ENCODE results near the gene GAS2.

Gene GAS2

GRCh38 chr11:22656130-22656529, 10.3 kb upstream of the GAS2 start:
- Mint-ChIP-seq H3K27ac (no peak overlapping the region), H3K4me1 (peaks cover 15% of the 10 kb centered on the region)
- TF ChIP-seq CTCF (IDR thresholded peaks at IDR 0.05; ENCODE audit: unreplicated experiment in 3 of 3): no peak

GRCh38 chr11:22657101-22657694, 9.2 kb upstream of the GAS2 start:
- Mint-ChIP-seq H3K36me3 (ENCODE audit: low read depth) (peaks cover 6% of the 10 kb centered on the region), H3K27ac (peak overlapping the region in 1 of 3 experiments; percentile 9), H3K4me3 (no peak overlapping the region), H3K9me3 (peaks cover 5% of the 10 kb centered on the region), H3K27me3 (ENCODE audit: low read depth) (no peaks in the 10 kb centered on the region), H3K4me1 (peaks cover 15% of the 10 kb centered on the region)
- TF ChIP-seq CTCF (IDR thresholded peaks at IDR 0.05; ENCODE audit: unreplicated experiment in 3 of 3): no peak

More at GRCh38 chr11:22656130-22656529, 10.3 kb upstream of the GAS2 start:
- Mint-ChIP-seq H3K9me3 (peaks cover 12% of the 10 kb centered on the region), H3K4me3 (no peak overlapping the region), H3K36me3 (ENCODE audit: low read depth) (peaks cover 10% of the 10 kb centered on the region), H3K27me3 (ENCODE audit: low read depth) (no peaks in the 10 kb centered on the region)

- no peak overlapping the region for H3K4me3 Mint-ChIP-seq
- H3K4me1 Mint-ChIP-seq: peaks cover 15% of the 10 kb centered on the region
- H3K27me3 Mint-ChIP-seq (ENCODE audit: low read depth): no peaks in the 10 kb centered on the region
- no peaks in the 10 kb centered on the region for H3K9me3 Mint-ChIP-seq
- no peak overlapping the region for H3K27ac Mint-ChIP-seq
- no peaks in the 10 kb centered on the region for H3K36me3 Mint-ChIP-seq (ENCODE audit: low read depth)
- TF ChIP-seq CTCF (IDR thresholded peaks at IDR 0.05; ENCODE audit: unreplicated experiment in 3 of 3): no peak
Measured at GRCh38 chr11:22659783-22660182, 6.6 kb upstream of the GAS2 start.

- Mint-ChIP-seq H3K27ac (peak overlapping the region; percentile 75 to 89 (median 88)), H3K27me3 (ENCODE audit: low read depth) (peaks cover 12% of the 10 kb centered on the region), H3K9me3 (no peaks in the 10 kb centered on the region), H3K36me3 (ENCODE audit: low read depth) (no peaks in the 10 kb centered on the region), H3K4me3 (peak overlapping the region; percentile 89 to 90 (median 90)), H3K4me1 (peaks cover 22% of the 10 kb centered on the region)
- peak in 2 of 3 experiments; percentile 15 to 16 for TF ChIP-seq CTCF (IDR thresholded peaks at IDR 0.05; ENCODE audit: unreplicated experiment in 3 of 3)
Measured at GRCh38 chr11:22666688-22667439, 453 bp downstream of the GAS2 start.

- TF ChIP-seq CTCF (IDR thresholded peaks at IDR 0.05; ENCODE audit: unreplicated experiment in 3 of 3): no peak
- Mint-ChIP-seq H3K4me3 (peak overlapping the region; percentile 89 to 90 (median 90)), H3K9me3 (no peaks in the 10 kb centered on the region), H3K27me3 (ENCODE audit: low read depth) (peaks cover 12% of the 10 kb centered on the region), H3K4me1 (peaks cover 22% of the 10 kb centered on the region), H3K36me3 (ENCODE audit: low read depth) (no peaks in the 10 kb centered on the region), H3K27ac (peak overlapping the region; percentile 75 to 81 (median 80))
Measured at GRCh38 chr11:22668005-22668796, 1.8 kb downstream of the GAS2 start.
